Islet precursor cell (in vitro differentiated cells): ENCODE results near the gene GRK1.

Experiments
- DNase-seq: peaks from one replicate; pipeline ENCODE4 v3.0.0-alpha.2; 2018

The GRK1 gene

DNA sequence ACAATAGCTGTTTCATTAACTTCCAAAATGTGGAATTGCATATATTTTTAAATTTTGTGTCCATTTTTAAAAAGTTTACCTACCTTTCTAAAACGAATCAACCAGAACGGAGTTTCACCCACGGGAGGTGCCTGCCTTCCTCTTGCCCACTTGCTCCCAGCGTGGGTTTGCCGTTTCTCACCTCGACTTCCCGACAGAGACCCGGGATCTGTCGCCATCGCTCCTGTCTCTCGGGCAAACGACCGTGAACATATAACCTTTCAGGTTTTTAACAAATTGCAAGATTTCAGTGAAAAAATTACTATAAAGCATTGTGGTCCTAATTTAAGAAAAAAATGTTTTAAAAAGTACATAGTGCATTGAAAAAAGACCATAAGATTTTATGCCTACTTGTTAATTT lies 96.2 kb downstream of the GRK1 start:
- DNase-seq = no peak

DNA sequence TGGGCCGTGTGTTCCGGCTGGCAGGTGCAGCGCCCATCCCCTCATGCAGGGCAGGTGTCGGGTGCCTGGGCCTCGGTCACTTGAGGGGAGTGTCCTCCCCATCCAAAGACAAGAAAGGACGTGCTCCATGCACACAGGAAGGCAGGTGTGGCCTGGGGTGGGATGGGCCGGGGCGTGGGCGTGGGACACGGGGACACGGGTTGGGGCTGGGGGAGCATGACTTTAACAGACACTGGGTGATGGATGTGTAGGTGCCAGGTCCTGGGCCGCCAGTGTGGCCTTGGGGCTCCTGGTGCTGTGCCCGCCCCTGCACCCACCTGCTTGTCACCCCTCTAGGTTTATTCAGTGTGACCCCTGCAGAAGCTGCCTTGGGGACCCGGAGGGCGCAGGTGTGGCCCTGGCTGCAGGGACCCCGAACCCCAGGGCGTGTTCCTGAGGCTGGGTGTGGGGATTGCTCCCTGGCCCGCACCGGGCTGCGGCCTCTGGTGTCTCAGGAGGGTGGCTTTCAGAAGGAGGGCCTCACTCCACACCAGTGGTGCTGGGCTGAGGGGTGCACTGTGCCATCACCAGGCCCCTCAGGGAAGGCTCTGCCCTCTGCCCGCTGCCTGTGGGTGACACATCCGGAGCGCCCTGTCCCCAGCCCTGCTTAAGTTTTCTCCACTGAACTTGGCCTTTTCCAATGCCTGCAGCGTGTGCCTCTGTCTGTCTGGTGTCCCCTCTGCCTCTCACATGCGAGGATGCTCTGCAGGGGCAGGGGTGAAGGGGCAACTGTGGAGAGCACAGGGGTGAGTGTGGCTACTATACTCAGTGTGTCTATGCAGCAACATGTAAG lies 97.2 kb downstream of the GRK1 start:
- DNase-seq = no peak

DNA sequence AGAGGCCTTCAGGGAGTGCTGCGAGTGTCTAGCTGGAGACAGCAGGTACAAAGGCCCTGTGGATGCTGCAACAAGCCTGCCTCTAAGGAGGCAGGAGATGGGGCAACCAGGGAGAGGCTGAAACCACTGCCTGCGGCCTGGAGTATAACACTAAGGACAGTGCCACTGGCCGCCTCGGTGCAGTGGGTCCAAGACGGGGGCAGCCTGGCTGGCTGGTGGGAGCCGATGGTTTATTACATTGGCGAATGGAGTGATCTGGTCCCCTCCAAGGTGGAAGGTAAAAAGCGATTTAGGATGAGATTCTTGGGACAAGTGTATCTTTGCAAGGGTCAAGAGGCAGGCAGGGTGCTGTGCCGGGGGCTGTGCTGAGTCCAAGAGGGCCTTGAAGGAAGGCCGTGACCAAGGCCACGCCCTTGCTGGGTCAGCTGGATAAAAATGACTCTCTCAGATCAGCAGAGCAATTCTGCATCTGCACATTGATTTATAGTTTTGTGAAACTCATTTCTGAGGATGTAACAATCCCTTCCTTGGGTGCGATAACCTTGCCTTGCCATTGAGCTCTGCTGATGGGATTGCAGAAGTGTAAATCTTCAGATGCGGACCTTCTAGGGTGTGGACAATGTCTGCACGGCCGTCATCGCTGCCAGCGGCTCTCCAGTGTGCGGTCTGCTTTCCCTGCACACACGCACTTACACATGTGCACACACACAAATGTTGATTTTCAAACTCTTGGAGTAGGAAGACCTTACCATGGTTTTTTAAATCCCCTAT lies 98.0 kb downstream of the GRK1 start:
- DNase-seq = no peak

DNA sequence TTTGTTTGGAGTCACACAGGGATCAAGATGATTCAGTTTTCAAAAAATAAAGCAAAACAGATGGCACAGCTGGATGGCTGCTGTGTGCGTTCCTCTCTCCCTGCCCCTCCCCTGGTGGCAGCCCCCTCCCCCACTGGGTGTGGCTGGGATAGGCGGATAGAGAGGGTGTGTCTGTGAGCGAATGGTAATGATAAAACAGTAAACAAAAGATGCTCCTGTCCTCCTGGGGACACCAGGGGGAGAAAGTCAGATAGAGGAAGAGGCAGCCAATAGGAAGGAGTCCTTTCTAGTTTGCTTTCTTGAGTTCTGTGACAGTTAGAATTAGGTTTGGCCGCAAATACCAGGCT lies 98.5 kb downstream of the GRK1 start:
- no peak for DNase-seq

DNA sequence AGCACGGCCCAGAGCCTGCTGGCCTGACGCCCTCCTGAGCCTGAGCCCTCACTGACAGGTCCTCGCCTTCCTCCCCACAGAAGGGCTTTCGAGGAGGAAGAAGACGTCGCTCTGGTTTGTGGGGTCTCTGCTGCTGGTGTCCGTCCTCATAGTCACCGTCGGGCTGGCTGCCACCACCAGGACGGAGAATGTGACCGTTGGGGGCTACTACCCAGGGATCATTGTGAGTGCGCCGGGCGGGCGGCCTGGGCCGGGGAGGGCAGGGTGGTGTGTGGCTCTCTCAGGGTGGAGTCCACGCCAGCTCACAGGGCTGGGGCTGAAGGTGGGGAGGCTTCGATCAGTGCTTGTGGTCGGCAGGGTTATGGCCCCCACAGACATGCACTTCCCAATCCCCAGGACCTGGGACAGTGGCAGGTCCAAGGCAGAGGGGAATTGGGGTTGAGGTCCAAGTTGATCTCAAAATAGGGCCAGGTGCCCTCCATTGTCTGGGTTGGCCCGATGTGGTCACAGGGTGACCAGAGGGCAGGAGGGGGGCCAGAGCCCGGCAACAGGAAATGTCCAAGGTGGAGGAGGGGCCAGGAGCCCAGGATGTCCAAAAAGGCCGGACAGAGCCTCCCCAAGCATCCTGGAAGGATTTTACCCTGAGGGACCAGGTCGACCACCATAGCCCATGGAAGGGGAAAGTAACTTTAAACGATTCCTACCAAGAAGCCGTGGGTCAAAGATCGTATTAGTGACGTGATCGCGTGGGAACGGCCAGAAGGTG lies 99.2 kb downstream of the GRK1 start:
- DNase-seq = no peak

DNA sequence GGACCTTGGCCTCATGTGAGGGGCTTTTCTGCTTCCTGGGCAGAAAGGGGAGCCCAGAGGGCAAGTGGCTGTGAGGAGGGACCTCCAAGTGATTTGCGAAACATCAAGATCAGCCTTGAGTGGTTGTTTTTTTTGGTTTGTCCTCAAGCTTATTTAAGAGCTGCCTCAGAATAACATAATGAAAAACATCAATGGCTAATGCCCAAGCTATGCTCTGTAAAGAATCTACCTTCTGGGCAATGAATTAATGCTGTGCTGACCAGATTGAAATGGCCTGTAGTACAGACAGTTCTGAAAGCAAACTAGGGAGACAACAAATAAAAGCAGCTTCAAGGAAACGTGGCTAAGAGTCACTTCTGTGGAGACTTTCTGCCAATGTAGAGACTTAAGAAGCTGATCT lies 100.3 kb downstream of the GRK1 start:
- DNase-seq = no peak

DNA sequence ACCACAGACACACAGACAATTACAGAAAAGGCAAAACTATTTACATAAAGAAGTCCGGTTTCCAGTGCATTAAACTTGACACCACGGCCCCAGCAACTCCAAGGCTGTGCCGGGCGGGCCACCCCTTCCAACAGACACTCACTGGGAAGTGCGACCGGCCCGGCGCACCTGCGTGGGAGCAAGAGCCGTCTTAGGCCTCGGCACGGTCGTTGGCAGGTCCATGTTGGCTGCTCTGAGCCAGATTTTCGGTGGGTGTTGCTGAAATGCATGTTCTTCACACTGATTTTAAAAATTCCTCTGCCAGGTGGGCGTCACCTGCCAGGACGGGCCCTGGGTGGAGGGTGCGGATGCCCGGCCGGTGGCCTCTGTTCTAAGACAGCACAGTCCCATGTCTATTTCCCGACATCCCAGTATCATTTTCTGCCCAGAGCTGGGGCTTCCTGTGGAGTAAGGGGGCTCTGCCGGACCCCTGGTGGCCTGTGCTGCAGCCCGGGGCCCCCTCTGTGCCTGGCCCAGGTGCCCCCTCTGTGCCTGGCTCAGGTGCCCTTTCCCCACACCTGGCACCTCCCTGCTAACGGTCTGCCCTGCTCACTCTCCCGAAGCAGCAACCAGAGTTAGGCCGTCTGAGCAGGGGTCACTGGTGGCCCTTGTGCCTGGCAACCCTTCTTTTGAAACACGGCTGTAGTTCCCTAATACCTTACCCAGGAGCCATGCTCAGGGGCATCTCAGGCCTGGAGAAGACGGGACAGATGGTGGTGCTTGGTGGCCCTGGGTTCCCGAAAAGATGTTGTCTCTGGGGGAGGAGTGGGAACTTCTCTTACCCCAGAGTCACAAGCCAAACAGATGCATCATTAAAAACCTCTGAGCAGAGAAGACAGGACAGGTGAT lies 101.2 kb downstream of the GRK1 start:
- DNase-seq = no peak

DNA sequence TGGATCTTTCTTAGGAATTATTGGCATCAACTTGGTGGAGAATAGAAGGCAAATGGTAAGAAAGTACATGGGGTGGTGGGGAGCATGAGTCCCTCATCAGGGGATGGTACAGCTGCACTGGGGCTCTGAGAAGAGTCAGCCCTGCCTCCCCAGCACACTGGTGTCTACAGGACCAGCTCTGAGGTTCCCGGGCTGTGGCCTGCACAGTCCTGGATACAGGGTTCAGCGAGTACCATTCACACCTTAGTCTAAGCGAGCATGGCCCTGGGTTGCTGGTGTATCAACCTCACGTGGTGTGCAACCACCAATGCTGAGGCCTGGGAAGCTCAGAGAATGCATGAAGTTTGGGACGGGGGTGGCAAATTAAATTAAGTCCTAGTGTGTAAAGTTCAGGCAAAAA lies 102.1 kb downstream of the GRK1 start:
- DNase-seq = no peak

DNA sequence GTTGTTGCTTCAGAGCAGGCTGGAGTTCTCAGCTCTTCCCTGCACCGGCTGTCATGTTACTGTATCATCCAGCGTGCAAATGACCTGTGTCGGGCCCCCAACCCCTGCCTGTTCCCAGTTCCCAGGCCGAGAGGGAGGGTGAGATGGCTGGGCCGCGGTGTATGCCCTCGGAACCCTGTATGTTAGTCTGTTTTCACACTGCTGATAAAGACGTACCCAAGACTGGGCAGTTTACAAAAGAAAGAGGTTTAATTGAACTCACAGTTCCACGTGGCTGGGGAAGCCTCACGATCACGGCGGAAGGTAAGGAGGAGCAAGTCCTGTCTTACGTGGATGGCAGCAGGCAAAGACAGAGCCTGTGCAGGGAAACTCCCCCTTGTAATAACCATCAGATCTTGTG lies 102.9 kb downstream of the GRK1 start:
- DNase-seq = no peak

DNA sequence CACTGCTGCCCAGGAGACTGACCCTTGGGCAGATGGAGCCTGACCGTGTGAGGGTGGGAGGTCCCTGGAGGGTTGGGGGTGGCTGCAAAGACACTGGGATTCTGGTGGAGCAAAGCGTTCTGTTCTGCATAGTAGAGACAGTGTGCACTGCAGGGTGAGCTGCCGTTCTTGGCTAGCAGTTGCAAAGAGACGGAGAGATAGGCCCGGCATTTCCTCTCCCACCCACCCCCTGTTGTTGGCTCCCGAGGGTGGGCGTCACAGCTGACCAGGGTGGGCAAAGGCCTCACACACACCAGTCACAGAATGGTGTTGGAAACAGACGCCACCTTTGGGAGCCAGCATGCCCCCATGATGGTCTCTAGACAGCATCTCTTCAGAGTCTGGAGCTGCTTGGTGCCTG lies 103.4 kb downstream of the GRK1 start:
- DNase-seq = no peak

DNA sequence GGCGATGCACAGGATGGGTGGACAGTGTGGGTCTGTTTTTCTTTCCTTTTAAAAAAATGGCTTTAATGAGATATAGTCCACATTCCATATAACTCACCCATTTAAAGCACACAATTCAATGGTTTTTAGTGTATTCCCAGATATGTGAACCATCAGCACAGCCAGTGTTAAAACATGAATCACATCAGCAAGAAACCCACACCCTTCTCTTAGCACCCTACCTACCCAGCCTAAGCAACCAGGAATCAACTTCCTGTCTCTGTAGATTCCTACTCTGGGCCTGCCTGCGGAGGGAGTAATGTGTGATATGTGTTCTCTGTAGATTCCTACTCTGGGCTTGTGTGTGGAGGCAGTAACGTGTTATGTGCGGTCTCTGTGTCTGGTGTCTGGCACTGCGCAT lies 103.9 kb downstream of the GRK1 start:
- DNase-seq = no peak

DNA sequence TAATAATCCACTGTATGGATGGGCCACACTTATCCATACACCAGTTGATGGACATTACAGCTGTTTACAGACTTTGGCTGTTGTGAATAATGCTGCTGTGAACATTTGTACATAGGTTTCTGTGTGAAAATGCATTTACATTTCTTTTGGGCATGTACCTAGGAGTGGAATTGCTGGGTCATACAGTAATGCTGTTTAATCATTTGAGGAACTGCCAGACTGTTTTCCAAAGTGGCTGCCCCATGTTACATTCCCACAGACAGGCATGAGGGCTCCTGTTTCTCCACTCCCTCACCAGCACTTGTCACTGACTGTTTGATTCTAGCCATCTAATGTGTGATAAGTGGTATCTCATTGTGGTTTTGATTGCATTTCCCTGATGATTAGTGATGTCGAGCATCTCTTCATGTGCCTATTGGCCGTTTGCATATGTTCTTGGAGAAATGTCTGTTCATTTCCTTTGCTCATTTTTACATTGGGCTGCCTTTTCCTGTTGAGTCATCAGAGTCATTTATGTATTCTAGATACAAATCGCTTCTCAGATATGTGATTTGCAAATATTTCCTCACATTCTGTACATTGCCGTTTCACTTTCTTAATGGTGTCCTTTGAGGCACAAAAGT lies 104.8 kb downstream of the GRK1 start:
- DNase-seq = no peak

DNA sequence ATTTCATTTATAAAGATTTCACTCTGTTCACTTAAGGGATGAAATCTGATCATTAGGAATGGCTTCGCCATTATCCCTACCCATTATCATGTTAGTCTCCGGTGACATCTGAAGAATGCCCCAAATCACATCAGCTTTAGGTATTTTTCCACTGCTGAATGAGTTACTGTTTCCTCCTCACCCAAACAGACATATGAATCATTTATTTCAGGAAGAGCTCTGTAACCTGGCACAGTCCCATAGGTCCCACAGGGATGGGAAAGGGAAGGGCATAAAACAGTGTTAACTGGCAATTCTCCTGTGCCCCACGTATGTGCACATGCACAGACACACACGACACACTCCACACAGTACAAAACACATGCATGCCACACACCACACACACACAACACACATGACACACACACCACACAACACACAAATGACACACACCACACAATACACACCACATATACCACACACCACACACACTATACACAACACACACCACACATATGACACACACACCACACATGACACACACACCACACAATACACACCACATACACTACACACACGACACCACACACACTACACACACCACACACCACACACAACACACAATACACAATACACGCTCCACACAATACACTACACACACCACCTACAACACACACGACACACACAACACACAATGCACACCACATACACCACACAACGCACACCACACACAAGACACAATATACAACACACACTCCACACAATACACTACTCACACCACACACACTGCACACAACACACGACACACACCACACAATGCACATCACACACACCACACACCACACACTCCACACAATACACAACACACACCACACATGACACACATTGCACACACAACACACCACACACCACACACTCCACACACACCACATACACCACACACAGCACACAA lies 107.4 kb downstream of the GRK1 start:
- no peak for DNase-seq

DNA sequence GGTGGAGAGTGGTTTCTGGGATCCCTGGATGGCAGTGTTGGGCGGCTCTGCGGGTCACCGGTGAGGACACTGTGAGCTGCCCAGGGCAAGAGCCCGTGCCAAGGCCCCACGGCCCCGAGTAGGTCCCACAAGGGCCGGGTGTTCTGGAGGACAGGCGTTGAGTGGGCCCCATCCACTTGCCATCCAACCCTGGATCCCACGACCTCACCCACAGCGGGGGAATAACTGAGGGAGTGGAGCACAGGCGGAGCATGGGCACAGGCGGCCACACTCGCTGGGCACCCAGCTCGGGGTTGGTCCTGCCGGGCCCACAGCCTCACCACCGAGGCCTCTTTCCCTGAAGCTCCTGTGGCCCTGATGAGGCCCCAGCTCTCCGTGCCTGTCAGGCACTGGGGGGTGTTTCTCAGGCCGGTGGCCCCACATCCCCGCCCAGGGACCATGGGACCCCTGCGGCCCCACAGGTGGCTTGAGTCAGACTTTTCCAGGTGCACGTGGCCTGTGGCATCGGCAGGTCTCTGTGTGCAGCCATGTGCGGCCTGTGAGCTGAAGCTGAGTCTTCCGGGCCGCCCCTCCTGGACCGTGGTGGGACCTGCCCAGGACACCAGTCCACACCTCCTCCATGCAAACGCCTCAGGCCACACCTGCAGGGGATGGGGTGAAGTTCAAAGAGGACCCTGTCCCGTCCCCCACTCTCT lies 108.6 kb downstream of the GRK1 start:
- DNase-seq = no peak

DNA sequence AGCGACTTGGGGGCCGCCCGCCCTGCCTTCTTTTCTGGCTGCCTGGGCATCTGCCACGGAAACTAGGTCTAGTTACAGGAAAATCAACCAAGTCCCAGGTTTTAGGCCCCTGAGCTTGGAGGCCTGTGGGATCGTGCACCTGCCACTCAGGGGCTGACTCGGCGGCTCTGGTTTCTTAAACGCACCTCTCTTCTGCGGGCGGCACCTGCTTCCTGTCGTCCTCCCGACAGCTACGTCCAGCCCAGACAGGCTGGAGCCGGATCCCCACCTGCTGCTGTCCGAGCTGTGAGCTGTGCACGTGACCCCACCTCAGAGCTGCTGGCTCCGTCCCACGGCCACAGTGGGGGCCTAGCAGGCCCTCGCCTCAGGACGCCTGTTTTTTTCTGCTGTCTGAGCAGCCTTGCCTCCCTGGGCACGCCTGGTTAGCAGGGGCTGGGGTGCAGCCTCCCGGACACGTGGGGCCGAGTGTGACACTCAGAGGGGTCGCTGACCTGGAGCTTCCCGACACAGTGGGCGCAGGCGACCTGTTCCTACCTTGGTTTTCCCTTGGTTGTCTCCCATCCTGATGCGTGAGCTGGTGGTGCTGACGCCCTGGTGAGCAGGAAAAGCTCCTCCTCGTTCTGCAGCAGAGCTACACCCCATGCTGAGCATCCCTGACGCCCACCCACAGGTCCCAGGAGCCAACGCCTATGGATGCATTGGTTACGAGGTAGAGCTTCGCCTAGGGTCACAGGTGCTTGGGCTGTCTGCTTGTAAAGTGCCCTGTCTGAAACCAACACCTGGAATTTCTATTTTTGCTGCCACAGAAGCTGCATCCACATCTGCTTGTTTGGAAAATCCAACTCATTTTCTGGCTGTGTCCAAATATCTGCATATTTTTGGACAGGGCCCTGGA lies 109.5 kb downstream of the GRK1 start:
- DNase-seq = no peak

DNA sequence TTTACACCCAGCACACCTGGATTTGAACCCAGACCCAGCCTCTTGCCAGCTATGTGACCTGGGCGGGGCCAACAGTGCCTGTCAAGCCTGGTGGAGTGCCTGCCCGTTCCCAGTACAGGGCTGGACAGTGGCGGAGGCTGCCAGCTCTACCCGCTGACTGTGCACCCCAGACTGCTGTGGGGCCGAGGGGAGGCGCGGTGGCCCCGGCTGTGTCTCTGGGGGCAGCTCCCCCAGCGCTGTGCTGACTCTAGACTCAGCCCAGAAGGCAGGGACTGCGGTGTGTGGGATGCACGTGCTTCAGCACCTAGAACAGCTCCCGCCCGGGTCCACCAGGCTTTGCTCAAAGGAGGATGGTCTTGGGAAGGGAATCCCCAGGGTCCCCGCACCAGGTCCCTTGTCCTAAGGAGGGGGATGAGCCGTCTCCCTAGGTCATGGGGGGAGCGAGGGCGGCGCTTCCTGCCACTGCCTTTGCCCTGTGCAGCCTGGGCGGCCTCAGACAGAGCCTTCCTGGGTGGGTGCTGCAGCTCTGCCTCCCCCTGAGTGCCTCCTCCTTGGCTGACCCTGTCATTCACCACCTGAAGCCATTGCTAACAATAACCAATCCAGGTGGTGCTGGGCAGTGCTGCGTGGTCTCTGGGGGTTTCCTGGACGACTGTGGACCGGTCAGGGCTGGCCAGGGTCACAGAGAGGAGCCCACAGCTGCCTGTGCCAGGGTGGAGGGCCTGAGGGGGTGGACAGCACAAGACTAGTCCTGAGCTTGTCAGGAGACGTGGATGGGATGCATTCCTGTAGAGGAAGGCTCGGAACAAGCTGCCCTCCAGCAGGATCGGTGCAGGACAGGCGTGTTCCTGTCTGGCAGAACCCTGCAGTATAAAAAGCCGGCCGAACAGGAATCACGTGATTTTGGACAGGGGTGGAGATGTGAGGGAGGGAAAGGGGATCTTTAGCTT lies 110.6 kb downstream of the GRK1 start:
- peak; percentile 79 for DNase-seq

DNA sequence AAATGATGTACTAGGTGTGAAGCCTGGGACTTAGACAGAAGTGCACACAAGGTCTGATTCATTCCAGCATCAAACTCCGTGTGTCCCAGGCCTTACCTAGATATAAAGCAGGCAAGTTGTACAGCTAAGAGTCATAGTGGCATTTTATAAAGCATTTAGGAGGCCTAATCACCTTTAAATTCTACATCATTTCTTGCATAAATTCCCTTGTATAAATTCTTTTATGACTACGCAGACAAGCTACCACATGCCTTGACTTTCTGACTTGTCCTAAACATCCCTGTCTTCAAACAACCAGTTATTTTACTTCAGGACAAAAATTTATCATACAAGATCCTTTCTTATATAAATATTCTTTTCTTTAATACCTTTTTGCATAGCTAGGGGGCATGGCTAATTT lies 114.6 kb downstream of the GRK1 start:
- no peak for DNase-seq

DNA sequence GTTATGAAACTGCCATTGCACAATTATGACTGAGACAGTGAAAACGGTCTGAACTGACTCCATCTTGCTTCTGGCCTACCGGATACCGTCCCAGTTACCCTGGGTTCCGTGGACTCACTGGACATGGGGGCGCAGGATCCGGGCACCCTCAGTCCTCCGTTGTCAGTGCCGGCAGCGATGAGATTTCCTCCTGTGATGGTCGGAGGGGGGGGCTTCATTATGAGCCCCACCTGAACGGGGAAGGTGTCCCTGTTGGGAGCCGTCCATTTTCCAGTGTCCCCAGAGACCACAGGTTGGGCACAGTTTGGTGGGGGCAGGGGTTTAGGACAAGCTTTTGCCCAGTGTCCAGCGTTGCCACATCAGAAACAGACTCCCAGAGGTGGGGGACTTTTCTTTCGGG lies 115.5 kb downstream of the GRK1 start:
- DNase-seq = no peak
